Left renal cortex interstitium (tissue), 4 donors: Measurements from ENCODE around the gene KCNK5. TPM values are rescaled to one million over a fixed set of nuclear protein-coding genes. Genes with fewer than 3 reads are reported as not detected.

ENCODE experiments used
- DNase-seq, 4 donors: peaks; one replicate each; pipeline ENCODE4 v3.0.0-alpha.2; 2013; ENCODE audit warnings: low read depth in 4 of 4, low spot score in 2 of 4, missing footprints in 1 of 4
- polyA plus RNA-seq, 4 donors: library from polyadenylated mRNA; unstranded; fragments of 120-200 nt; gene quantifications; one replicate each; pipeline ENCODE4 v1.2.1, GENCODE V29; 2013; ENCODE audit not compliant: insufficient read length in 4 of 4

The KCNK5 gene
- polyA plus RNA-seq, 4 donors: 8.5 to 15.4 (median 12.0) TPM

GRCh38 chr6:39199976-39200375 is 29.3 kb downstream of the KCNK5 start:
- no peak for DNase-seq

- DNase-seq: no peak
These were observed 29.9 kb downstream of the KCNK5 start for GRCh38 chr6:39199231-39199940.

- no peak for DNase-seq
These were observed 30.7 kb downstream of the KCNK5 start for GRCh38 chr6:39198528-39198927.

- DNase-seq: no peak
These were observed 31.3 kb downstream of the KCNK5 start for GRCh38 chr6:39197922-39198500.

- no peak for DNase-seq
These were observed 31.8 kb downstream of the KCNK5 start for GRCh38 chr6:39197521-39197920.

GRCh38 chr6:39196673-39197091 is 32.6 kb downstream of the KCNK5 start:
- DNase-seq: no peak

- no peak for DNase-seq
These were observed 33.4 kb downstream of the KCNK5 start for GRCh38 chr6:39195792-39196385.

- DNase-seq: no peak
These were observed 34.8 kb downstream of the KCNK5 start for GRCh38 chr6:39194466-39194865.

- DNase-seq: no peak
These were observed 36.0 kb downstream of the KCNK5 start for GRCh38 chr6:39193201-39193791.

GRCh38 chr6:39192736-39193135 is 36.5 kb downstream of the KCNK5 start:
- no peak for DNase-seq

GRCh38 chr6:39191236-39191930 is 37.9 kb downstream of the KCNK5 start:
- DNase-seq: no peak

- DNase-seq: no peak
These were observed 38.6 kb downstream of the KCNK5 start for GRCh38 chr6:39190545-39191235.

GRCh38 chr6:39189915-39190544 is 39.2 kb downstream of the KCNK5 start:
- no peak for DNase-seq

- DNase-seq: no peak
These were observed 40.1 kb downstream of the KCNK5 start for GRCh38 chr6:39189131-39189530.

GRCh38 chr6:39188571-39188970 is 40.7 kb downstream of the KCNK5 start:
- DNase-seq: no peak

GRCh38 chr6:39188098-39188450 is 41.2 kb downstream of the KCNK5 start:
- DNase-seq: no peak

- no peak for DNase-seq
These were observed 44.2 kb downstream of the KCNK5 start for GRCh38 chr6:39184906-39185580.

- no peak for DNase-seq
These were observed 46.7 kb downstream of the KCNK5 start for GRCh38 chr6:39182604-39183003.

GRCh38 chr6:39181826-39182225 is 47.4 kb downstream of the KCNK5 start:
- DNase-seq: no peak

- DNase-seq: no peak
These were observed 47.9 kb downstream of the KCNK5 start for GRCh38 chr6:39181333-39181732.
